ENCODE data around the gene SPINT1. TPM values are rescaled to one million over a fixed set of nuclear protein-coding genes. Genes with fewer than 3 reads are reported as not detected.

SPINT1 gene
- total RNA-seq, 2 experiments from 2014 or later, result 11.3 to 13.1 TPM

DNA sequence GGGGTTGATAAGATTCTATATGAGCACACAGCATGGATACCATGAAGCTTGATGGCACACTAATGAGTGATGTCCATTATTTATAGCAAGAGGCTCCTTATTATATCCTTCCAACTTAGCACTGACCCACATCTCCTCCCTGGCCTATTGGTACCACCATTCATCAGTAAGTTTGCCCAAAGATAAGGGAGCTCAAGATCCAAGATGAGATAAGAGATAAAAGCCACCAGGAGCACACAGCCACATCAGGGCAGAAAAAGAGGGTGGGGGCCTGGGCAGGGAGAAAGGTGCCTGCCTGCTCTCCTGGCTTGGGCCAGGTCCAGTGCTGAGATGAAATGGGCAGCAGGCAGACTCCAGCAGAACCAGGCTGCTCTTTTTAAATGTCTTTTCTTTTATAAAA is 10.9 kb upstream of the SPINT1 start:
- CTCF ChIA-PET, result interaction anchor here (0.6 to 0.7 kb wide), 2 partner anchors 21 to 258 kb away, joined by 3 read pairs; no protein-coding TSS in a partner anchor
- H3K4me3 Mint-ChIP-seq, result no peak overlapping the region
- no peaks in the 10 kb centered on the region for H3K36me3 Mint-ChIP-seq
- no peak overlapping the region for H3K27ac Mint-ChIP-seq
- H3K9me3 Mint-ChIP-seq, result no peaks in the 10 kb centered on the region
- H3K27me3 Mint-ChIP-seq, result no peaks in the 10 kb centered on the region
- intact Hi-C loops (cut with micrococcal nuclease), result no loop called here
- H3K4me1 Mint-ChIP-seq (ENCODE audit: low read depth), result no peaks in the 10 kb centered on the region
- POLR2A ChIA-PET, result no interaction called here
- DNase-seq, result no peak

DNA sequence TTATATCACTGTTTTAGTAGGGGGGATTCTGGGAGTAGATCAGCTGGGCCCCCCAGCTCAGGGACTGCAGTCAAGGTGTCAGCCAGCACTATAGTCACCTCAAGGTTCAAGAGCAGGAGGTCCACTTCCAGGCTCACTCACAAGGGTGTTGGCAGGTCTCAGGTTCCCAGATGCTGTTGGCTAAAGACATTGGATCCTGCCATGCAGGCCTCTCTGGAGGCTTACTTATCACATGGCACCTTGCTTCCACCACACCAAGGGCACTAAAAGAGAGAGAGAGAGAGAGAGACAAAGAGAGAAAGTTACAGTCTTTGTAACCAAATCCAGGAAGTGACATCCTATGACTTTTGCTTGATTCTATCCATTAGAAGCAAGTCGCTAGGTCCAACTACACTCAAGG is 7.8 kb upstream of the SPINT1 start:
- CTCF ChIA-PET, result no interaction called here
- DNase-seq, result no peak
- H3K27ac Mint-ChIP-seq, result no peak overlapping the region
- H3K4me3 Mint-ChIP-seq, result no peak overlapping the region
- no peaks in the 10 kb centered on the region for H3K9me3 Mint-ChIP-seq
- intact Hi-C loops (cut with micrococcal nuclease), result no loop called here
- no peaks in the 10 kb centered on the region for H3K27me3 Mint-ChIP-seq
- H3K36me3 Mint-ChIP-seq, result no peaks in the 10 kb centered on the region
- H3K4me1 Mint-ChIP-seq (ENCODE audit: low read depth), result no peaks in the 10 kb centered on the region
- POLR2A ChIA-PET, result no interaction called here

- Mint-ChIP-seq H3K27me3 (peaks cover 3% of the 10 kb centered on the region), H3K27ac (no peak overlapping the region), H3K4me3 (no peak overlapping the region), H3K36me3 (no peaks in the 10 kb centered on the region), H3K4me1 (ENCODE audit: low read depth) (peaks cover 4% of the 10 kb centered on the region), H3K9me3 (no peaks in the 10 kb centered on the region)
- ChIA-PET POLR2A (no interaction called here), CTCF (interaction anchor here (1.2 to 2.5 kb wide), 3 partner anchors 18 to 55 kb away, joined by 3 to 12 read pairs (median 4); partner anchors contain the start of gene VPS18)
- intact Hi-C loops (cut with micrococcal nuclease), result no loop called here
- DNase-seq, result no peak
Observed at GRCh38 chr15:40838756-40839155, 5.1 kb upstream of the SPINT1 start.

DNA sequence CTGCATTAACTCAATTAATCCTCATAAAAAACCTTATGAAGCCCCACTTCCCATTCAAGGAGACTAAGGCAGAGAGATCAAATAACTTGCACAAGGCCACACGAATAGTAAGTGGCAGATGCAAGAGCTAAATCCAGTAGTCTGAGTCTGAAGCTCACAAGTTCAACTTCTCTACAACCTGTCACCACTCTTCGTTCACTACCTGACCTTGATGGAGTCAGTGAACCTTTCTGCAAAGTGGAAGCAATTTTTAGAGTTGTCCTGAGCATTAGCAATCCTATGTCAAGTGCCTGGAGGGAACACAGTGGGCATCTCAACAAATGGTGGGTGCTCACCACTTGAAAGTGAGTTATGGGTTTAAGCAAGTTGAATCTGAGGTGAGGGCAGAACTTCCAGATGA is 2.1 kb upstream of the SPINT1 start:
- no peaks in the 10 kb centered on the region for H3K9me3 Mint-ChIP-seq
- POLR2A ChIA-PET, result no interaction called here
- CTCF ChIA-PET, result interaction anchor here (9.8 kb wide), 1 partner anchor 16 kb away, joined by 109 read pairs; no protein-coding TSS in a partner anchor
- intact Hi-C loops (cut with micrococcal nuclease), result loop anchor here (10.0 kb wide), 1 partner anchor 77 kb away; the partner anchor contains the start of genes C15orf62 and GCHFR
- no peak overlapping the region for H3K4me3 Mint-ChIP-seq
- no peaks in the 10 kb centered on the region for H3K36me3 Mint-ChIP-seq
- peaks cover 6% of the 10 kb centered on the region for H3K27me3 Mint-ChIP-seq
- H3K4me1 Mint-ChIP-seq (ENCODE audit: low read depth), result peaks cover 21% of the 10 kb centered on the region
- DNase-seq, result no peak
- H3K27ac Mint-ChIP-seq, result no peak overlapping the region

DNA sequence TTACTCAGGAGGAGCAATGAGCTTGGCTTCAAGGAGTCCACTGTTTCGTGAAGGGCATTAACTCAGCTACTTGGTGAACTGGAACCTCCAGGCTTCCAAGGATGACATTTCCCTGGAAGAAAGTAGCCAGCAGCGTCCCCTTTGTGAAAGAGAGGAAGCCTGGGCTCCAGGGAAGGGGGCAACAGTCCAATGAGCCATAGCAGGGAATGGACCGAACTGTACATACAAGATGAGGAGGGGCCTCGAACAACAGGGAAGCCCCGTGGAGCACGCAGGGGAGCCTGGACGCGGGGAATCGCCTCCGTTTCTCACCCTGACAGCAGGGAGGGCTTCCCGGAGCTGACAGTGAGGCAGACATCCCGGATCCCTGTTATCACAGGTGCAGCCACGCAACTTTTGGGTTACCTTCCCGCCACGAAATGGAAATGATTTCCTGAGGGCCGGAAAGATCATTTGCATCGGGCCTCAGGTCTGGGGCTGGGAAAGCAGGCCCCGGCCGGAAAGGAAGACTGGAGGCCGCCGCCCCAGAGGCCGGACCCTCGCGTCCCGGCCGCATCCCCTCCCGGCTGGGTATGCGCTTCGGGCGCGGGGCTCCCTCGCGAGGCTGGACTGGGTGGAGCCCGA is 475 bp upstream of the SPINT1 start:
- peak overlapping the region; percentile 64 for H3K4me3 Mint-ChIP-seq
- ChIA-PET CTCF (interaction anchor here (0.8 to 9.8 kb wide), 8 partner anchors 14 to 475 kb away, joined by 3 to 109 read pairs (median 3); partner anchors contain the start of gene VPS18), POLR2A (interaction anchor here (0.6 to 1.1 kb wide), 7 partner anchors 9 to 556 kb away, joined by 3 to 6 read pairs (median 4); partner anchors contain the start of genes DNAJC17, RHOV, VPS18 and ZFYVE19)
- no peak overlapping the region for H3K27ac Mint-ChIP-seq
- no peaks in the 10 kb centered on the region for H3K9me3 Mint-ChIP-seq
- H3K36me3 Mint-ChIP-seq, result no peaks in the 10 kb centered on the region
- DNase-seq, result no peak
- peaks cover 27% of the 10 kb centered on the region for H3K4me1 Mint-ChIP-seq (ENCODE audit: low read depth)
- intact Hi-C loops (cut with micrococcal nuclease), result loop anchor here (10.0 kb wide), 1 partner anchor 79 kb away; the partner anchor contains the start of genes C15orf62 and GCHFR
- peaks cover 6% of the 10 kb centered on the region for H3K27me3 Mint-ChIP-seq

- Mint-ChIP-seq H3K27ac (no peak overlapping the region), H3K4me3 (peak overlapping the region; percentile 83), H3K4me1 (ENCODE audit: low read depth) (peaks cover 27% of the 10 kb centered on the region), H3K9me3 (no peaks in the 10 kb centered on the region), H3K36me3 (no peaks in the 10 kb centered on the region), H3K27me3 (peaks cover 6% of the 10 kb centered on the region)
- ChIA-PET POLR2A (interaction anchor here (1.1 kb wide), 1 partner anchor 12 kb away, joined by 3 read pairs; no protein-coding TSS in a partner anchor), CTCF (interaction anchor here (1.2 to 9.8 kb wide), 6 partner anchors 13 to 62 kb away, joined by 3 to 109 read pairs (median 4); partner anchors contain the start of gene VPS18)
- DNase-seq, result peak; percentile 56
- intact Hi-C loops (cut with micrococcal nuclease), result loop anchor here (2.0 to 10.0 kb wide), 2 partner anchors 38 to 80 kb away; partner anchors contain the start of genes C15orf62, DNAJC17, GCHFR and ZFYVE19
Observed at GRCh38 chr15:40844696-40845030, 815 bp downstream of the SPINT1 start.

- DNase-seq, result no peak
- Mint-ChIP-seq H3K9me3 (no peaks in the 10 kb centered on the region), H3K36me3 (no peaks in the 10 kb centered on the region), H3K27ac (no peak overlapping the region), H3K27me3 (peaks cover 6% of the 10 kb centered on the region), H3K4me3 (peak overlapping the region; percentile 83), H3K4me1 (ENCODE audit: low read depth) (peaks cover 27% of the 10 kb centered on the region)
- POLR2A ChIA-PET, result interaction anchor here (1.1 kb wide), 1 partner anchor 12 kb away, joined by 3 read pairs; no protein-coding TSS in a partner anchor
- intact Hi-C loops (cut with micrococcal nuclease), result loop anchor here (2.0 to 10.0 kb wide), 2 partner anchors 38 to 80 kb away; partner anchors contain the start of genes C15orf62, DNAJC17, GCHFR and ZFYVE19
- CTCF ChIA-PET, result interaction anchor here (1.2 to 9.8 kb wide), 4 partner anchors 12 to 59 kb away, joined by 3 to 109 read pairs (median 8); partner anchors contain the start of gene VPS18
Observed at GRCh38 chr15:40845036-40845435, 1.2 kb downstream of the SPINT1 start.

- ChIA-PET POLR2A (no interaction called here), CTCF (interaction anchor here (1.4 to 9.8 kb wide), 3 partner anchors 12 to 49 kb away, joined by 4 to 109 read pairs (median 6); partner anchors contain the start of gene VPS18)
- H3K4me1 Mint-ChIP-seq (ENCODE audit: low read depth), result peaks cover 27% of the 10 kb centered on the region
- peaks cover 6% of the 10 kb centered on the region for H3K27me3 Mint-ChIP-seq
- no peak overlapping the region for H3K27ac Mint-ChIP-seq
- no peaks in the 10 kb centered on the region for H3K36me3 Mint-ChIP-seq
- H3K9me3 Mint-ChIP-seq, result no peaks in the 10 kb centered on the region
- intact Hi-C loops (cut with micrococcal nuclease), result loop anchor here (2.0 to 10.0 kb wide), 2 partner anchors 39 to 81 kb away; partner anchors contain the start of genes C15orf62, DNAJC17, GCHFR and ZFYVE19
- H3K4me3 Mint-ChIP-seq, result peak overlapping the region; percentile 83
- no peak for DNase-seq
Observed at GRCh38 chr15:40845511-40846284, 1.9 kb downstream of the SPINT1 start.

- DNase-seq, result no peak
- POLR2A ChIA-PET, result no interaction called here
- CTCF ChIA-PET, result interaction anchor here (0.5 to 9.8 kb wide), 4 partner anchors 10 to 358 kb away, joined by 3 to 109 read pairs (median 6); partner anchors contain the start of gene VPS18
- Mint-ChIP-seq H3K4me3 (no peak overlapping the region), H3K27me3 (peaks cover 6% of the 10 kb centered on the region), H3K4me1 (ENCODE audit: low read depth) (peaks cover 27% of the 10 kb centered on the region), H3K36me3 (no peaks in the 10 kb centered on the region), H3K27ac (no peak overlapping the region), H3K9me3 (no peaks in the 10 kb centered on the region)
- intact Hi-C loops (cut with micrococcal nuclease), result loop anchor here (10.0 kb wide), 1 partner anchor 82 kb away; the partner anchor contains the start of genes C15orf62 and GCHFR
Observed at GRCh38 chr15:40846841-40847222, 3.0 kb downstream of the SPINT1 start.

- intact Hi-C loops (cut with micrococcal nuclease), result loop anchor here (10.0 kb wide), 1 partner anchor 83 kb away; the partner anchor contains the start of genes C15orf62 and GCHFR
- ChIA-PET CTCF (interaction anchor here (0.5 to 9.8 kb wide), 5 partner anchors 10 to 358 kb away, joined by 3 to 109 read pairs (median 5); partner anchors contain the start of gene VPS18), POLR2A (no interaction called here)
- no peak overlapping the region for H3K27ac Mint-ChIP-seq
- peaks cover 27% of the 10 kb centered on the region for H3K4me1 Mint-ChIP-seq (ENCODE audit: low read depth)
- no peak overlapping the region for H3K4me3 Mint-ChIP-seq
- H3K36me3 Mint-ChIP-seq, result no peaks in the 10 kb centered on the region
- DNase-seq, result no peak
- peaks cover 6% of the 10 kb centered on the region for H3K27me3 Mint-ChIP-seq
- H3K9me3 Mint-ChIP-seq, result no peaks in the 10 kb centered on the region
Observed at GRCh38 chr15:40847223-40847961, 3.5 kb downstream of the SPINT1 start.

GRCh38 chr15:40850576-40851112 is 6.8 kb downstream of the SPINT1 start:
- H3K27me3 Mint-ChIP-seq, result no peaks in the 10 kb centered on the region
- H3K4me3 Mint-ChIP-seq, result no peak overlapping the region

More at GRCh38 chr15:40850576-40851112, 6.8 kb downstream of the SPINT1 start:
- H3K27ac Mint-ChIP-seq, result no peak overlapping the region
- H3K4me1 Mint-ChIP-seq (ENCODE audit: low read depth), result peaks cover 14% of the 10 kb centered on the region
- DNase-seq, result no peak
- intact Hi-C loops (cut with micrococcal nuclease), result no loop called here
- no peaks in the 10 kb centered on the region for H3K36me3 Mint-ChIP-seq
- no peaks in the 10 kb centered on the region for H3K9me3 Mint-ChIP-seq
- POLR2A ChIA-PET, result no interaction called here
- CTCF ChIA-PET, result interaction anchor here (1.2 to 1.4 kb wide), 2 partner anchors 9 to 44 kb away, joined by 4 to 7 read pairs; no protein-coding TSS in a partner anchor
